Kidney capillary endothelial cell (primary cell): Measurements from ENCODE around the gene KIF1B.
"Not testable (repeated sequence)": the region's sequence is repeated elsewhere in the genome, so short reads cannot be mapped to it uniquely, and the experiment has no call there.

ENCODE experiments used
- DNase-seq: peaks from one replicate; pipeline ENCODE4 v3.0.0-alpha.2; 2018; ENCODE audit warnings: low spot score

Gene KIF1B

GRCh38 chr1:10195570-10195969 is 14.8 kb upstream of the KIF1B start:
- DNase-seq, result no peak

- DNase-seq, result no peak
Measured at GRCh38 chr1:10196976-10197375, 13.4 kb upstream of the KIF1B start.

DNA sequence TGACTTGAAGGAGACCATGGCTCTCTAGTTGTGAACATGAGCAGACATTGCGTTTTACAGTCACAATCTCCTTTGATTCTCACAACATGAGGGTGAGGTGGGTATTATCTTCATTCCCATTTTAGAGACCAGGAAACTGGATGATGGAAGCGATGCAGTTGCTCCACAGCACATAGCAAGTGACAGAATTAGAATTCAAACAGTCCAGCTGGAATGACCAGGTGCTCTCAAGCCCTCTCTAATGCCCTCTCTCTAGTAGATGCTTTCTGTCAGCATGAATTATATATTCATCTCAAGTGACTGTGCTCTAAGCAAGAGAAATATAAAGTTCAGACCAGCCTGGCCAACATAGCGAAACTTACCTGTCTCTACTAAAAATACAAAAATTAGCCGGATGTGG is 9.8 kb upstream of the KIF1B start:
- no peak for DNase-seq

- DNase-seq, result no peak
Measured at GRCh38 chr1:10204003-10204642, 6.2 kb upstream of the KIF1B start.

DNA sequence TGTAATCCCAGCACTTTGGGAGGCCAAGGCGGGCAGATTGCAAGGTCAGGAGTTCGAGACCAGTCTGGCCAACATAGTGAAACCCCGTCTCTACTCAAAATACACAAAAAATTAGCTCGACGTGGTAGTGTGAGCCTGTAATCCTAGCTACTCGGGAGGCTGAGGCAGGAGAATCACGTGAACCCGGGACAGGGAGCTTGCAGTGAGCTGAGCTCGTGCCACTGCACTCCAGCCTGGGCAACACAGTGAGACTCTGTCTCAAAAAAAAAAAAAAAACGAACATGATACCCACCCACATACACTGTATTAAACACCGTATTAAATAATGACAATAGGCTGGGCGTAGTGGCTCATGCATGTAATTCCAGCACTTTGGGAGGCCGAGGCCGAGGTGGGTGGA is 5.2 kb upstream of the KIF1B start:
- not testable (repeated sequence) for DNase-seq

DNA sequence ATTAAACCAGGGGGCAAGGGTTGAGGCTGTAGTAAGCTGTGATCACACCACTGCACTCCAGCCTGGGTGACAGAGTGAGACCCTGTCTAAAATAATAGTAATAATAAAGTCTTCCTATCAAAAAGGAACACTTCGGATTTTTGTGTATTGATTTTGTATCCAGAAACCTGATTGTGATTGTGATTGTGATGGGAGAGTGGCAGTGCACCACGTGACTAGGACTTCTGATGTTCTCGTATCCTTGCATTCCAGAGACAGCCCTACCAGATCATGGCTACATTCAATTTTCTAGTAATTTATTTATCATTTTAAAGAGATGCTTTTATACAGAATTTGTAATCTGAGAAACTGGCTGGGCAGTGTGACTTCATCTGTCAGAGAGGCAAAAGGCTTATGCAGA is 2.6 kb upstream of the KIF1B start:
- DNase-seq, result no peak

DNA sequence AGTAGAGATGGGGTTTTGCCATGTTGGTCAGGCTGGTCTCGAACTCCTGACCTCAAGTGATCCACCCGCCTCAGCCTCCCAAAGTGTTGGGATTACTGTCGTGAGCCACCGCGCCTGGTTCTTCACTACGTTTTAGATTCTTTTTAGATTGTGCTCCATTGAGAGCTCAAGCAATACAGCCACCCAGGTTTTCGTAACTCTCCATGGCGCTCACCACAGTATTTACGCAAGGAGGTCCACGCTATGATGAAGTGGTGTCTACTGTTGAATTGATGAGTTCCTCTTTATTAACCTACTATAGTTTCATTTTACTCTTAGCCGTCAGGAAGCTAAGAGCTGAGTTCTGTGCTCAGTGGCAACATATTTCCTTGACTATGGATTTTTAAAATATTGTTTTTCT is 1.8 kb upstream of the KIF1B start:
- no peak for DNase-seq

DNA sequence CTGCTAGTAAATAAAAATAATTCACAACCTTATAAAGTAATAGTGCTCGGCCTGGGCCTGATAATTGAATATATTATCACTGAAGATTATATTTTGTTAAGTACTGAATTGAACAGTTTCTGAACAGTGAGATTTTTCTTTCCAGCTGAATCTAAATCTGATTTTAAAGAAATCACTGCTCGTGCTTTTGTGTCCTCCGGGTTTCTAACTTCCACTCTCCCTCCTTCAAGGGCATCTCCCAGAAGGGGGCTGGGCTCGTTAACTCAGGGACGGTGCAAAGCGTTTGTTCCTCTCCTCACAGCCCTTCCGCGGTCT is 823 bp upstream of the KIF1B start:
- no peak for DNase-seq

DNA sequence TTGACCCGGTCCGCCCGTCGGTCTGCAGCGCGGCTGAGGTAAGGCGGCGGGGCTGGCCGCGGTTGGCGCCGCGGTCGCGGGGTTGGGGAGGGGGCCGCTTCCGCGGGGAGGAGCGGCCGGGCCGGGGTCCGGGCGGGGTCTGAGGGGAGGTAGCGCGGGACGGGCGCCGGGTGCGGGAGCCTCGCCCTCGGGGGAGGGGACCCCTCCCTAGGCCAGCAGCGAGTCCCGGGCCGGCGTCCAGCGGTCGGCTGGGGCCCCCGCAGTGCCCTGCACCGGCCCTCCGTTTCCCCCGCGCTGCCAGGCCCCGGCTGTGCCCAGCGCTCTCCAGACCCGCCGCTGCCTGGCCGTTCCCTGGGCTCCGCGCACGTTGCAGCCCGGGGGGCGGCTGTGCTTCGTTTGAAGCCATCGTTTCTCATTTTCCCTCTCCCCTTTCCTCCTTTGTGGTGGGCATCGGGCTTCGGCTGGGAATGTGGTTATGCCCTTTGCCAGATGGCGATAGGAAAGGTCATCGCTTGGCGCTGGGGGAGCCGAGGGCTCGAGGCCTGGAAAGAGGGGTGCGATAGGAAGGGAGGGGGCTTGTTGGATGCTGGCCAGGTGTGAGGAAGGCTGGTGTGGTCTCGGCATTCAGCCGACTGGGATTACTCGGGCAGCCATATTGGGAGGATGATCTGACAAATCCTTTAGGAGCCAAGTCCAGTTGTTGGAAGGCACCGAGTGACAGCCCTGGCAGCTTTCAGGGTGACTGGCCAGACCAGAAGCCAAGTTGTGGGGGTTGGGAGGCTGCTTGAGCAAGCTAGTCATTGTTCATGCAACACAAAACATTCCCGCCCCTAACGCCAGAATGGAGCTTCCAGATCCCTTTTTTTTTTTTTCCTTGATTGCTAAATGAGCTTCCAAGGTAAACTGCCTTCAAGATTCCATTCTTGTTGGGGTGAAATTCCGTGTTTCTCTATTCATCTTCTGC is 753 bp downstream of the KIF1B start:
- peak; percentile 88 for DNase-seq

DNA sequence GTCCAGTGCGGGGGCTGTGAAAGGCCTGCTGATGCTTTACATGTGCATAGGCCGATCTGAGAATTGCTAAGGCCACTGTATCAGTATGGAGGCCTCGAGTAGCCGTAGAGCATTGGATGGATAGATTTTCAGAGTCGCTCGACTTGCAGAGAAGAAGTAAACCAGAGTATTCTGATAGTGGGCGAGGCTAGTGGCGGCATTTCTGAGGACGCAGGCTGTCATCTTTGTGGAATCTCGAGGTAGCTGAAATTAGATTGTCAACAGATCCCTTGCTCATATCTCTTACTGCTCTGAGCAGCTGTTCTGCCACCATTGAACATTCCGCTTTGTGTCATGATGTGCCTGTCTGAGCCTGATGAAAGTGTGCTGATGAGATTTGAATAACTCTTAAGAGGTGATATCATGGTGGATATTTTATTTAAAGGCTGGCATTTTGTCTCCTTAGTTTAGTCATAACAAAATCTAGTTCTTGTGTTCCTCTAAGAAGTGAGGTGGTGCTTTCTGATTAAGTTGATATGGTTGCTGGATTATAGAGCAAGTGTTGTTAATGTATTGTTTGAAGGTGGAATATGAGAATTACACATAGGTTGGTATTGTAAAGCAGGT is 1.5 kb downstream of the KIF1B start:
- peak; percentile 40 for DNase-seq

DNA sequence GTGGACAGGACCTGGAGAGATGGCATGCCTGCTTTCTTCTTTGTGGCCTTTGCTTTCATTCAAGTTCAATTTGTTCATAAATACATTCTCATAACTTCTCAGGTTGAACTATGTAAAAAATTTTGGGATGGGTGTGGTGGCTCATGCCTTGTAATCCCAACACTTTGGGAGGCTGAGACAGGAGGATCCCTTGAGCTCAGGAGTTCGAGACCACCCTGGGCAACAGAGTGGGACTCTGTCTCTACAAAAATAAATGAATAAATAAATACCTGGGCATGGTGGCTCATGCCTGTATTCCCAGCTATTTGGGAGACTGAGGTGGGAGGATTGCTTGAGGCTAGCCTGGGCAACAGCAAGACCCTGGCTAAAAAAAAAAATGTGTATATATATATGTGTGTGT is 2.1 kb downstream of the KIF1B start:
- DNase-seq, result no peak

DNA sequence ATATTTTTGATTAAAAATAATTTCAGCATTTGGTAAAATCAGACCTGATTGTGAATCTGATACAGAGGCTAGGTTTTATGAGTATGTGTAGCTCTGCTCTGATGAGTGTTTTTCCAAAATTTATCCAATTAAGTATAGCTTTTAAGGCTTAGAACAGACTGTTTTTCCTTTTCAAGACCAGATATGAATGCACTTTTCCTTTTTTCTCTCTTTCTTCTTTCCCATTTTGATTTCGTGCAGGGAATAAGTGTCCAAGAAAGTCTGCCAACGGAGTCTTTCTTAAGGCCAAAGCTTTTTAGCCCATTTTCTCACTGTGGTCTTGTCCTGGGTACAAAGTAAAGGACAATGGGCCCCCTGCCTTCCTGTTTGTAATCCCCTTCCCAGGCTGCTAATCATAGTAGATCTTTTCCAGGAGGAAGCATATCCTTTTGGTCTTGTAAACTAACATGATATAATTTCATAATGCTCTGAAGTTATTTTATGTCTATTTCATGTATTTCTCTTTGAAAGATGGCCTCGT is 2.9 kb downstream of the KIF1B start:
- no peak for DNase-seq

DNA sequence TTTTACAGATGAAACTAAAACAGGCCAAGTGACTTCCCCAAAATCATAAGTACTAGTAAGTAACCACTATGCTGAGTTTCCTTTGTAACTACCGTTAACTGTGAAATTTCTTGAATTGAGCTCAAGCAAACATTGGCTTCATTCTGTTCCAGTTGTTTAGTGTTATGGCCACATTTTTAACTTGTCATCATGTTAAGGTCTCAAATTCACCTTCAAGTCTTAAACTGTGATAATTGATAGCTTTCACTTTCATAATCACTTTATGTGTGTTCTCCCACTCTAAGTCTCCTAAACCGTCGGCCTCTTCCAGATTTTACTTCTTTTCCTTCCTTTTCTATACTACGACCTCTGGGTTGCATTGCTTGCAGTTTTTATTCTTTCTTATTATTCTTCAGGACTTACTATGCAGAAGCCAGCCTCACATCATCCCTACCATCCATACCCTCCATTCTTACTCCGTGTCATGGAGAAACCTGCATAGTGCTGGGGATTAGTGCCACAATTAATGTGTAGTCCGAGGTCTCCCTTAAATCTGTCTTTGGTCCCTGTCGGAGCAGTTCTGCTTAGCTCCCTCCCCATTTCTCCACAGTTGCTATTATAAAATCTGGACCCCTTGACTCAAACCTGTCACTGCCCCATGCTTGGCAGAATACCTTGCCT is 5.8 kb downstream of the KIF1B start:
- DNase-seq, result no peak

GRCh38 chr1:10217748-10218441 is 7.5 kb downstream of the KIF1B start:
- DNase-seq, result no peak

GRCh38 chr1:10220200-10220599 is 9.8 kb downstream of the KIF1B start:
- DNase-seq, result no peak

- DNase-seq, result not testable (repeated sequence)
Measured at GRCh38 chr1:10220657-10221056, 10.3 kb downstream of the KIF1B start.

DNA sequence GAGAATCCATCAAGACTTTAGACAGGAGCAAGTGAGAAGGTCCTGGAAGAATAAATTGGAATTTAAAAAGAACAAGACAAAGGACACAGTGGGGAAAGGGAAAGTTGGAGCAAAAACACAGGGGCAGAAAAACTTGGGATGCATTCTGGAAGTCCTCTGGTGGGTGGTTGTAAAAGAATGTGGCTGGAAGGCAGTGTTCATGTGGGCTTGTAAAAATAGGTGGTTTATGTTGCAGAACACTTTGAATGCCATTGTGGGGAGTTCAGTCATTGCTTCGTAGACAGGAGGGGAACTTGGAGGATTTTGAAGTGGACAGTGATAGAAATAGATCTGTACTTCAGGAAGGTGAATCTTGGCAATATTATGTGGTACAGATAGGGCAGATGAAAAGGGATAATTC is 15.2 kb downstream of the KIF1B start:
- no peak for DNase-seq

DNA sequence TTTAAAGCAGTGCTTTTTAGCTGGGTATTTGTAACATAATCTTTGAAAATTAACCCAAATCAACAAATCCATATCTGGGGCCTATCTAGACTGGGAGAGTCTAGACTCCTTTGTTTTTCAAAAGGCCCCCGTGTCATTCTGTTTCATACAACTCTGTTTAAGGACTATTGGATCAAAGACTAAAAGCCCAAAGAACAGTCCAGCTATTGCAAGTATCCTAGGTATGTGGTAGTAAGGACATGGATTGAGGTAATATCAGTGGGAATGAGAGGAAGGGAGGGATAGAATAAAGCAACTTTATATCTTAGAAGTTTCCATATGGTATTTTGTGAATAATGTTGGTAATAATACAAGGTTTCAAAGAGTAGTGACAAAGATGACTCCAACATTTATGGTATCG is 18.2 kb downstream of the KIF1B start:
- no peak for DNase-seq

GRCh38 chr1:10229903-10230302 is 19.5 kb downstream of the KIF1B start:
- no peak for DNase-seq

DNA sequence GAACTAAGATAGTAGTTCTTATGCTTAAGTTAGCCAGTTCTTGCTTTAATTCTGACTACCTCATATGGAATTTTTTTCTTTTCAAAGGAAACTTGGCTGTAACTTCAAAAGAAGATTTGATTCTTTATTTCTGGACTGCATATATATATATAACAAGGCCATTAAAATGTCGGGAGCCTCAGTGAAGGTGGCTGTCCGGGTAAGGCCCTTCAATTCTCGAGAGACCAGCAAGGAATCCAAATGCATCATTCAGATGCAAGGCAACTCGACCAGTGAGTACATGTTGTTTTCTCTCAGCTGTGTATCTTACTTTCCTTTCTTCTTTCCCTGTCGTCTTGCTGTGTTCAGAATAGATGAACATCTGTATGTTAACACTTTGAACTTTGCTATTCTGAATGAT is 21.8 kb downstream of the KIF1B start:
- no peak for DNase-seq

GRCh38 chr1:10236405-10237156 is 26.2 kb downstream of the KIF1B start:
- no peak for DNase-seq
